ENCODE results near the gene BCL2L2.
A peak's percentile ranks its signal among the peaks of the same experiment; 100 is the strongest.

The BCL2L2 gene

DNA sequence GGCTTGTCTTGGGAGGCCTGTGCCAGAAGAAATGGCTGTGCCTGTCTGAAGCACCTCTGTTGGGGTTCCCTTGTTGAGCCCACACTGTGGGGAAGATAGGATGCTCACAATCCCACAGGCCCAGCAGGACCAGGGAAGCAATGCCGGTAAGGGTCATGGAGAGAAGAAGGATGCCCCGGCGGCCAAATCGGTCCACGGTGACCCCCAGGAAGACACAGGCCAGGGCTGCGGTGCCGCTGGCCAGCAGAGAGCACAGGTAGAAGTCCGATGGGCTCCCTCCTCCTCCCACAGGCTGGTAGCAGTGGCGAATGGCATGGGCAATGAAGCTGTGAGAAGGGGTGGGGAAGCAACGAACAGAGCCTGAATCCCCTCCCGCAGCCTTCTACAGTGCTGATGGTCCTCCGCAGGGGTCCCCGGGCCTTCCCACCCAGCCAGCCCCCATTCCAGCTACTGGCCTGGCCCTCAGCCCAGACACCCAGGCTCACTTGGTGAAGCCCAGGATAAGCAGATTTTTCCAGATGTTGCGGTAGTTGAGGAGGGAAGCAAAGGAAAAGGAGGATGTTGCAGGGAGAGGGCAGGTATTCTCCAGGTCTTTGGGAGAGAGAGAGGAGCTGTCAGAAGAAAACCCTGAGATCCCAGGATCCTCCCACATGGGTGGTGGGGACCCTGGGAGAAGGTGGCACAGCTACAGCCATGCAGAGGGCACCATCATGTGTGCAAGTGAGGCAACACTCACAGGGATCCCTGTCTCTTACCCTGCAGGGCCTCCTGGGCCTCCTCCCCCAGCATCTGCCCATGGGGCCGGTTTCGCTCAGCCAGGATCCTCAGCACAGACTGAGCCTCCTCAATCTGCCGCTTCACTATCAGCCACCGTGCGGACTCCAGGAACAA lies 41.0 kb downstream of the BCL2L2 start:
- H3K27ac ChIP-seq (ENCODE audit: insufficient read depth, low read length, poor library complexity, severe bottlenecking) = no peak overlapping the region
- H3K9me3 ChIP-seq (ENCODE audit: control insufficient read depth, low read length) = no peaks in the 10 kb centered on the region
- no peaks in the 10 kb centered on the region for H3K36me3 ChIP-seq (ENCODE audit: control insufficient read depth, insufficient read depth, low read length)
- H3K27me3 ChIP-seq (replicated peaks; ENCODE audit: control insufficient read depth, insufficient read depth, low read length, poor library complexity, severe bottlenecking) = no peaks in the 10 kb centered on the region
- H3K4me1 ChIP-seq (ENCODE audit: control insufficient read depth, insufficient read depth, low read length, poor library complexity, severe bottlenecking) = peaks cover 5% of the 10 kb centered on the region
- no peak overlapping the region for H3K4me3 ChIP-seq (ENCODE audit: insufficient read depth, low read depth, low read length, poor library complexity, severe bottlenecking)
- DNase-seq = no peak

DNA sequence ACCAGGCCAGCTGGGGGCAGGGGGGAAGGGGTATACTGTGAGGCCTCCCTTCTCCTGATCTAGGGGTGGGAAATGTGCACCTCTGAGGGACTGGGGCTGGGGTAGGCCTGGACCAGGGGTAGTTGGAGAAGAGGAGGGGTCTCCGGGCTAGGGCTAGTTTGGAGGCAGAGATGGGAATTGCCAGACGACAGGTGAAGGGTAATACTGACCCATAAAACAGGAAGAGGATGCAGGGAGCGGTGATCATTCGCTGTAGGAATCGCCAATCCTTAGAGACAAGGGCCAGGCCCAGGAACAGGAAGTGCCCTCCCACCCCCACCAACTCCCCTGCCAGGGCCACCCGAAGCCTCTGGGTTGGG lies 41.6 kb downstream of the BCL2L2 start:
- Histone ChIP-seq H3K27me3 (replicated peaks; ENCODE audit: control insufficient read depth, insufficient read depth, low read length, poor library complexity, severe bottlenecking) (no peaks in the 10 kb centered on the region), H3K4me1 (ENCODE audit: control insufficient read depth, insufficient read depth, low read length, poor library complexity, severe bottlenecking) (peaks cover 7% of the 10 kb centered on the region), H3K27ac (ENCODE audit: insufficient read depth, low read length, poor library complexity, severe bottlenecking) (no peak overlapping the region), H3K36me3 (ENCODE audit: control insufficient read depth, insufficient read depth, low read length) (no peaks in the 10 kb centered on the region), H3K4me3 (ENCODE audit: insufficient read depth, low read depth, low read length, poor library complexity, severe bottlenecking) (no peak overlapping the region), H3K9me3 (ENCODE audit: control insufficient read depth, low read length) (no peaks in the 10 kb centered on the region)
- DNase-seq = no peak

DNA sequence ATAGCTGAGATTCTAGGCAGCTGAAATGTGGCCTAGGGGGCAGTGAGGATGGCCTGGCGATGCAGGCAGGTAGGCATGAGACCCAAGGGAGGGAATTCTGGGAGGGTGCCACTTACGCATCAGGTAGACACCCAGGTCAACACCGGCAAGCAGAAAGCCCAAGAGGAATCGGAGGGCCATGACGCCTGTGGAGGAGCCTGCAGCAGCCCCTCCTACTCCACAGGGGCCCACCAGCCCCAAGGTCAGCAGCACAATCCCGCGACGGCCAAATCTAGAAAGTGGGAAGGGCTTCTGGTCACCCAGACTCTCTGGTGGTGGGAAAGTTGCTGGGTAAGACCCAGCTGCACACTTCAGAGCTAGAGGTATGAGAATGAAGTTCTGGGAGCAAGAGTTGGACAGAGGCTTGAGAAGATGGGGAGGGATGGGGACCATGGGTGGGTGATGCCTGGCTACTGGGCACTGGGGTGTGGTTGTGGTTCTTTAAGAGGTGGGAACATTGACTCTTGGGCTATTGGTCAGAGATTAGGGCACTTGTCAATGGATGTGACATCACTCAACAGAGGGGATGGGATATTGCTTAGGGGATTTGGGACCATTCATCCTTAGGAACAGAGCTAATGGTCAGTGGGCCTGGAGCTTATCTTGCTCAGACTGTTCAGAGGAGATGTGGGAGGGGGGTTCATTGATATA lies 42.7 kb downstream of the BCL2L2 start:
- Histone ChIP-seq H3K27me3 (replicated peaks; ENCODE audit: control insufficient read depth, insufficient read depth, low read length, poor library complexity, severe bottlenecking) (no peaks in the 10 kb centered on the region), H3K27ac (ENCODE audit: insufficient read depth, low read length, poor library complexity, severe bottlenecking) (no peak overlapping the region), H3K9me3 (ENCODE audit: control insufficient read depth, low read length) (no peaks in the 10 kb centered on the region), H3K4me3 (ENCODE audit: insufficient read depth, low read depth, low read length, poor library complexity, severe bottlenecking) (no peak overlapping the region), H3K36me3 (ENCODE audit: control insufficient read depth, insufficient read depth, low read length) (no peaks in the 10 kb centered on the region), H3K4me1 (ENCODE audit: control insufficient read depth, insufficient read depth, low read length, poor library complexity, severe bottlenecking) (peaks cover 7% of the 10 kb centered on the region)
- no peak for DNase-seq

DNA sequence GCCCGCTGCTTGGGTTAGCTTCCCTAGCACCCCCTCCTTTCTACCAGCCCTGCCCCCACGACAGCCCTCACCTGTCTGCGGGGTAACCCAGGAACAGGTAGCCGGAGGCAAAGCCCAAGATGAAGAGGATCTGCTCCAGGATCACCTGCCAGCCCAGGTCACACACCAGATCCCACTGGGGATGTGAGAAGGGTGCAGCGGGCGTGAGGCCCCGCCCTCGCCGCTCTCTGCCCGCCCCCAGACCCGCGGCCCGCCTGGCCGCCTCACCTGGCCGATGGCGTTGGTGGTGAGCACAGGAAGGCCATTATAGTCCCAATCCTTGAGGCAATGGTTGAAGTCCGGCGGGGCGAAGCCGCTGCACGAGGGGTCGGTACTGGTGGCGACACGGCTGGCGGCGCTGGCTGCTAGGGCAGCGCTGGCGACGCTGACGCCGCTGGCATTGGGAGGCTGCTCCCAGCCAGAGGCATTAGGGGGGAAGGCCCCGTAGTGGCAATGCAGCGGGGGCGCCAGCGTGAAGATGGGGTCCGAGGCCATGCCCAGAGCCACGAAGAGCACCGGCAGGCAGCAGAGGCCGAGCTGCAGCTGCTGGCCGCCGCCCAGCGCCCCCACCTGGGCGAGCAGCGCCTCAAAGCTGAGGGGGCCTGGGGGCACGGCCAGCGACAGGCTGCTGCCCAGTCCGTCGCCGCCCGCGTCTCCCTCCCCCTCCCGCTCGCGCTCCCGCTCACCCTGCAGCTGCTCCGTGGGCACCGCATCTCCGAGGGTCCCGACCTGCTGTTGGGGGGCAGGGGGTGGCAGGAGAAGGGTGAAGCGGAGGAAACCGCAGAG lies 45.3 kb downstream of the BCL2L2 start:
- Histone ChIP-seq H3K9me3 (ENCODE audit: control insufficient read depth, low read length) (no peaks in the 10 kb centered on the region), H3K4me3 (ENCODE audit: insufficient read depth, low read depth, low read length, poor library complexity, severe bottlenecking) (peak overlapping the region; percentile 67), H3K27ac (ENCODE audit: insufficient read depth, low read length, poor library complexity, severe bottlenecking) (no peak overlapping the region), H3K4me1 (ENCODE audit: control insufficient read depth, insufficient read depth, low read length, poor library complexity, severe bottlenecking) (peaks cover 7% of the 10 kb centered on the region), H3K36me3 (ENCODE audit: control insufficient read depth, insufficient read depth, low read length) (no peaks in the 10 kb centered on the region), H3K27me3 (replicated peaks; ENCODE audit: control insufficient read depth, insufficient read depth, low read length, poor library complexity, severe bottlenecking) (no peaks in the 10 kb centered on the region)
- no peak for DNase-seq

DNA sequence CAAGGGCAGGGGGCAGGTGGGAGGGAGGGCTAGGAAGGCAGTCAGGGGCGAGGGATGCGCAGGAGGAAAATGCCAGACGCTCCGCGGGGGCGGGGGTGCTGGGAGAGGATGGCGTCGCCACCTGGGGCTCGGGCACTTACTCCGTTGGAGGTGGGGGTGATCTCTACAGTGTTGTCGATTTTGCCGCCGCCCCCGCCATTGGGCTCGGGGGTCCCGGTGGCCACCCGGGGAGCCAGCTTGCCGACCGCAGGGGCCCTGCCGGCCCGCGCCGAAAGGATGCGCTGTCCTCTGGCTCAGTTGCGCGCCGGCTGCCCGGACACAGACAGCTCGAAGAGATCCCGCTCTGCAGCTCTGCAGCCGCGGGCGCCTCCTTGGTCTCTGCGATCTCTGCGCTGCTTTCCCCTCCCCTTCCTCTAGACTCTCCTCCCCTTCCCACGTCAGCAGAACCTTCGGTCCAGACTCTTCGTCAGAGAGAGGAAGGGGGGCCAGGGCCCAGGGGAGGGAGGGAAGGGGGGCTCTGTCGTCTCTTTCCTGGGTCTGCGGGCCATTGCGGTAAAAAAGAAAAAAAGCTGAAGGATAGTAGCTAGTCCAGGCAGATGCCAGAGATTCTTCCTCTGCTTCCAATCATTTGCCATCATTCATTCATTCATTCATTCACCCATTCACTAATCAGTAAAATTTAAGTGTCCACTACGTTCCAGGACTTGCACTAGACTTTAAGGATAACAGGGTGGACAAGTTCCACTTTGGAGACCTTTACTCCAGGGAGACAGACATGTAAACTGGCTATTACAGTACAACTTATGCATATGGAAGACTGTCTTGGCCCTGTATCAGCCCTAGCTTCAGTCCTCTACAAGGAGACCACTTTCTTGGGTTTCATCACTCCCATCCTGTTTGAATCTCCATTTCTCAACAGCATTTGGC lies 46.1 kb downstream of the BCL2L2 start, which contains the start of gene SLC22A17:
TSS of gene SLC22A17 (minus strand) at position 382 of the 927 bp plus-strand sequence.
- Histone ChIP-seq H3K27ac (ENCODE audit: insufficient read depth, low read length, poor library complexity, severe bottlenecking) (no peak within 1 kb of the TSS), H3K4me3 (ENCODE audit: insufficient read depth, low read depth, low read length, poor library complexity, severe bottlenecking) (peak within 1 kb of the TSS; percentile 67), H3K36me3 (ENCODE audit: control insufficient read depth, insufficient read depth, low read length) (no peaks in the 10 kb centered on the region), H3K4me1 (ENCODE audit: control insufficient read depth, insufficient read depth, low read length, poor library complexity, severe bottlenecking) (peaks cover 7% of the 10 kb centered on the region), H3K9me3 (ENCODE audit: control insufficient read depth, low read length) (no peaks in the 10 kb centered on the region), H3K27me3 (replicated peaks; ENCODE audit: control insufficient read depth, insufficient read depth, low read length, poor library complexity, severe bottlenecking) (no peaks in the 10 kb centered on the region)
- peak in 2 of 3 donors; percentile 18 to 43 for DNase-seq

GRCh38 chr14:23353433-23353780 lies 46.8 kb downstream of the BCL2L2 start:
- Histone ChIP-seq H3K36me3 (ENCODE audit: control insufficient read depth, insufficient read depth, low read length) (no peaks in the 10 kb centered on the region), H3K4me1 (ENCODE audit: control insufficient read depth, insufficient read depth, low read length, poor library complexity, severe bottlenecking) (peaks cover 7% of the 10 kb centered on the region), H3K27ac (ENCODE audit: insufficient read depth, low read length, poor library complexity, severe bottlenecking) (no peak overlapping the region), H3K9me3 (ENCODE audit: control insufficient read depth, low read length) (no peaks in the 10 kb centered on the region), H3K27me3 (replicated peaks; ENCODE audit: control insufficient read depth, insufficient read depth, low read length, poor library complexity, severe bottlenecking) (no peaks in the 10 kb centered on the region), H3K4me3 (ENCODE audit: insufficient read depth, low read depth, low read length, poor library complexity, severe bottlenecking) (no peak overlapping the region)
- no peak for DNase-seq

DNA sequence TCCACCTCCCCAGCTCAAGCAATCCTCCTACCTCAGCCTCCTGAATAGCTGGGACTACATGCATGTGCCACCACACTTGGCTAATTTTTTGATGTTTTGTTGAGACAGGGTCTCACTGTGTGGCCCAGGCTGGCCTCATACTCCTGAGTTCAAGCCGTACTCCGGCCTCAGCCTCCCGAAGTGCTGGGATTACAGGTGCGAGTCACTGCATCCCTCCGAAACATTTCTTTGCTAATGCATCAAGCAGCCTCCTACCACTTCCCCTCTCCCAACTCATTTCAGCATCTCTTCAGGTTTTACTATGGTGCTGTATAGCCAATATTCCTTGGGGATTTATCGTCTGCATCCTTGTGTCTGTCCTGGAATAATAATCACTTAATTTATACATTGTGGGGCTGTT lies 48.4 kb downstream of the BCL2L2 start:
- no peaks in the 10 kb centered on the region for H3K36me3 ChIP-seq (ENCODE audit: control insufficient read depth, insufficient read depth, low read length)
- peaks cover 7% of the 10 kb centered on the region for H3K4me1 ChIP-seq (ENCODE audit: control insufficient read depth, insufficient read depth, low read length, poor library complexity, severe bottlenecking)
- H3K27ac ChIP-seq (ENCODE audit: insufficient read depth, low read length, poor library complexity, severe bottlenecking) = no peak overlapping the region
- no peak overlapping the region for H3K4me3 ChIP-seq (ENCODE audit: insufficient read depth, low read depth, low read length, poor library complexity, severe bottlenecking)
- no peaks in the 10 kb centered on the region for H3K9me3 ChIP-seq (ENCODE audit: control insufficient read depth, low read length)
- no peaks in the 10 kb centered on the region for H3K27me3 ChIP-seq (replicated peaks; ENCODE audit: control insufficient read depth, insufficient read depth, low read length, poor library complexity, severe bottlenecking)
- DNase-seq = no peak

DNA sequence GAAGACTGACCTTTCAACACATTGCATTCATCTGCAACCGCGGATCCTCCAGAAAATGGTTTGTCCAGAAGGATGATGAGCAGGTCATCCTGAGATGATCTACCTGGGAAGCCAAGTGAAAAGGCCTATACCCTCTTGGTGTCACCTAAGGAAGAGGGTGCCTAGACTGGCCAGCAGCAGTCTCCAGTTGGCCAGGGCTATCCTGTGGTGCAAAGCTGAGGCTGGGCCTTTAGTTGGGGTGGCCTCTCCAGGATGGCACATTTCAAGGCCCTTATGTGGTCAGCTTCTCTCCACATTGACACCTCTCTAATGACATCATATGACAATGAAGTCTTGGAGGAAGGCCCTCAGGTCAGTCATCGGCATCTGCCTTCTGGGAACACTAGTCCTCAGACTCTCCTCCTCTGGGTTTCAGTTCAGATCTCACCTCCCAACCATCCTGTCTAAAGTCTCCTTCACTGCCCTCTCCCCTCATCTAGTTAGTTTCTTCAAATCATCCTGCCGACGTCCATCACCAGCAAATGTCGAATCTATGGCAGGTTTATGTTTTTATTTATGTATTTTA lies 49.3 kb downstream of the BCL2L2 start:
- no peak overlapping the region for H3K27ac ChIP-seq (ENCODE audit: insufficient read depth, low read length, poor library complexity, severe bottlenecking)
- peaks cover 7% of the 10 kb centered on the region for H3K4me1 ChIP-seq (ENCODE audit: control insufficient read depth, insufficient read depth, low read length, poor library complexity, severe bottlenecking)
- no peak overlapping the region for H3K4me3 ChIP-seq (ENCODE audit: insufficient read depth, low read depth, low read length, poor library complexity, severe bottlenecking)
- no peaks in the 10 kb centered on the region for H3K36me3 ChIP-seq (ENCODE audit: control insufficient read depth, insufficient read depth, low read length)
- H3K27me3 ChIP-seq (replicated peaks; ENCODE audit: control insufficient read depth, insufficient read depth, low read length, poor library complexity, severe bottlenecking) = no peaks in the 10 kb centered on the region
- DNase-seq = no peak
- H3K9me3 ChIP-seq (ENCODE audit: control insufficient read depth, low read length) = no peaks in the 10 kb centered on the region

DNA sequence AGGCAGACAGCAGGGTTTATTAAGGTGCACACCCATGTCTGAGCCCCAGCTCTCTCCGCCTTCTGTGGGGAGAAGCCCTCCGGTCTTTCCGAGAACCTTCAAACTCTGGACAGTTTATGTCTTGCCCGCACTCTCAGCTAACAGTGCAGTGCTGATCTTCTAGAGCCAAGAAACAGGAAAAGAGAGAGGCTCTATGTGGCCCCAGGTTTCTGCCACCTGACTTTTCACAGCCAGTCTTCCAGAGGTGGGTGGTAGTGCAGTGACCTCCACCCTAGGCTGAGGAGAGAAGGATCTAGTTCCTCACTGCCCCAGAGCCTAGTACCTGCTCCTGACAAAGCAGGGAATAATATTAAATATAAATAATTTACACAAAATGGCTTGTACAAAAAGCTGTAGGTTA lies 50.0 kb downstream of the BCL2L2 start:
- no peak for DNase-seq
- Histone ChIP-seq H3K27me3 (replicated peaks; ENCODE audit: control insufficient read depth, insufficient read depth, low read length, poor library complexity, severe bottlenecking) (no peaks in the 10 kb centered on the region), H3K27ac (ENCODE audit: insufficient read depth, low read length, poor library complexity, severe bottlenecking) (no peak overlapping the region), H3K4me3 (ENCODE audit: insufficient read depth, low read depth, low read length, poor library complexity, severe bottlenecking) (no peak overlapping the region), H3K4me1 (ENCODE audit: control insufficient read depth, insufficient read depth, low read length, poor library complexity, severe bottlenecking) (peaks cover 7% of the 10 kb centered on the region), H3K9me3 (ENCODE audit: control insufficient read depth, low read length) (no peaks in the 10 kb centered on the region), H3K36me3 (ENCODE audit: control insufficient read depth, insufficient read depth, low read length) (no peaks in the 10 kb centered on the region)
